HCEC 1CT (cell line): ENCODE results near the gene SLC2A9.
"Not testable (repeated sequence)": the region's sequence is repeated elsewhere in the genome, so short reads cannot be mapped to it uniquely, and the experiment has no call there.

ENCODE experiments used
- DNase-seq: peaks from one replicate; pipeline ENCODE4 v3.0.0-alpha.2; 2017

Gene SLC2A9

DNA sequence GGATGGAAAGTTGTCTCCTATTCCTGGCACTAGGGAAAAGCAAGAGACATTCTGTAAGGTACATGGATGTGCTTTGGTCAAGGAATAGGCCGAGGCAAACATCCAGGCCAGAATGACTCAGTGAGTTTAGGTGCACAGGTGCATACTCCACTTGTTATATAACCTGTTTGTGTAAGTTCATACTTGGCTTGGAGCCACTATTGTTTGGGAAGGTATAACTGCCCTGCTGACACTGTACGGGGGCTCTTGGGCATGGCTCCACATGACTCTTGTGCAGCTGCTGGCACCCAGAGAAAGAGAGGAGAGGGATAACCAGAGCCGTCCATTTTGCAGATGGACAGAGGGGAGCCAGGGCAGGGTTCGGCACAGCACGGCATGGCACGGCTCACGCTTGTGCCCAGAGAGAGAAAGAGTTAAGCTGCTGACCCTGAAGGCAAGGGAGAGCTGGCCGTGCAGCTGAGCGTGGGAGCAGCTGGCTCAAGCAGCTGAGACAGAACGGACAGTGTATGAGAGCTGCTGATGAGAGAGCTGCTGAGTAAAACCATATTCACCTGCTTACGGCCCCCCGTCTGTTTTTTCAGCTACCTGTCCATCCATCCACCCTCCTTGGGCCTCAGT lies 98.0 kb downstream of the SLC2A9 start:
- DNase-seq, result no peak

DNA sequence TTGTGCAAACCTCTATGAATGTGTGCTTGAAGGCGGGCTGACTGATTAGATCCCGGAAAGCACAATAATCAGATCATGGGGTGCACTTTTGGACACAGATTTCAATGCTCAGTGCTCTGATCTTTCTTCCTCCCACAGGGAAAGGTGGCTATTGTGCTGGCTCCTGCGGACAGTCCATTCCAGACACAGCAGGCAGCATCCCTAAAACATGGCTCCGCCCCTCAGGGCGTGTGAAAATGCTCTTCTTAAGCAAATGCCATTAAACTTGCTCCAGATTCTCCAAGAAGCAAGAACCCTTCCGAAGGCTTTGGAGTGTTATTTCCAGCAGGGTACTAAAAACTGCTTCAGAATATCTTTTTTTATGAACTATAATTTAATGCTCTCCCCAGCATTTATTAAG lies 100.0 kb downstream of the SLC2A9 start:
- no peak for DNase-seq

DNA sequence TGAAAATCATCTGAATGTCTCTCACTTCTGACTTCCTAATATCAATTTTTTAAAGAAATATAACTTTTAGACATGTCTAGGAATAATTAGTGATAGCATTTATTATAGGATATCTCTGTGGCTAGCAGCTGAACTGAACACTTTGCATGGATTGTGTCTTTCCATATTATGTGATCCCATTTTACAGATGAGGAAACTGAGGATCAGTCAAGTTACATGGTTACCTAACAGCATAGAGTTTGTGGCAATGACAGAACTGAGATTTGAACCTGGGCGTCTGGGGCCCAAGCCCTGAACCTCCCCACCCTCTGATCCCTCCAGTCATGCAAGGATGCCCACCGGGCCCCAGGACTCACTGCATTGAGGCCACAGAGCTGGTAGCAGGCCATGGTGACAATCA lies 101.3 kb downstream of the SLC2A9 start:
- DNase-seq, result no peak

DNA sequence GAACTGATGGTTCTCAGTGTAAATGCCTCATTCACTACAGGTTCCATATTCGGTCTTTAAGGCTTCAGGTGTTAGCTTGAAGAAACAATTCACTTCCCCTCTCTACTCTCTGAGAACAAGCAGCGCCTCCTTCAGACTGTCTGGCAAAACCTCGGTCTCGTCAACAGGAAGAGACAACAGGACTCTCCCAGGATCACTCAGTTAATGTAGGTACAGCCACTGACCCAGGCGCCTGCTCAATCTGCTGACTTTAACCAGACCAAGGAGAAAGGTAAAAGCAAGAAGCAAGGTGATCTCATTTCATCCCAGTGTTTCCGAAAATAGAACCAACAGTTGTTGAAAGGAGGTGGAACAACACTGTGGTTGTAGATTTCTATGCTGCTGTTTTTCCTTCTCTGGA lies 102.2 kb downstream of the SLC2A9 start:
- no peak for DNase-seq

DNA sequence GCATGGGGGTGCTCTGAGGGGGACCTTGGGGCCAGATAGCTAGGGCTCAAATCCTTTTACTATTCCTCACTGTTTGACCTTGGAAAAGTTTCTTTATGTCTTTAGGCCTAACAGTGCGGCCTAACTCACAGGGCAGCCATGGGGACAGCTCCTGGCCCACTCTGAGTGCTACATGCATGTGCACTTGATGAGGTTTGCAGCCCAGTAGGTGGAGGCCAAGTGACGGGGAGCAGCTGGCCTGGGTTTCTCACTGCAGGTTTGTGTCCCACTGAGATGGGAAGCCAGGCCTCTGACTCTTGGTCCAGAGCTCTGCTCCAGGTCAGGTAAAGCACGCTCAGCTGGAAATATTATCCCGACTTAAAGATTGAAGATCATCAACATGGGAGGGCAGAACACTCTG lies 102.8 kb downstream of the SLC2A9 start:
- DNase-seq, result no peak

DNA sequence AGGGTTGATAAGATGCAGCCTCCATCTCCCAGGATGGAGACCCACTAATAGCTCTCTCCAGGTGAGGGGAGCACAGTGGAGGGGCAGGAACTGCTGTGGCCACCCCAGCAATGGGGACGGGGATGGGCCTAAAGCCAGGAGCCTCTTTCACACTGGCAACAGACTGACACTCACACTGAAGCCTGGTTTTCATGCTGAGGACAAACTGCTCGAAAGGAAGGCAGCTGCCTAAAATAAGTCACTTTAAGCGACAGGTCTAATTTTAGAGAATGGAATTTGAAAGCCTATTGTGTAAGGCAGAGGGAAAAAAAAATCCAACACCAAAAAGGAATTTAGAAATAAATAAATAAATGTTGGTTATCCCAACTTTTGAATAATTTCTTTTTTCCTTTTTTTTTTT lies 104.4 kb downstream of the SLC2A9 start:
- no peak for DNase-seq

DNA sequence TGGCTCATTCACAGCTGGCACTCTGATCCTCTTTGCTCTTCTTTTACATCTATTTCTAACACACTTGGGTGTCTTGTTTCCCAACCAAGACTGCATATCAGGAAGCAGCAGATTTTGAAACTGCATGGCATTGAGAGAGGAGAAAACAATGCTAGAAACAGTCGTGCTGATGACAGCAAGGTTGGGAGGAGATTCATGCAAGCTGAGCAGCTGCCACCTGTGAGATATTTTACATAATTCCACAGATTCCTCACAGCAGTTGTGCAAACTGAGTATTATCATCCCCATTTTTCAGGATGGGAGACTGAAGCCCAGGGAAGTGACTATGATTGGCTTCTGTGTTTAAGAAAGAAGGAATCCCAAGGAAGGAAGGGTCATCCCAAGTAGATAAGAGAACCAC lies 105.0 kb downstream of the SLC2A9 start:
- DNase-seq, result no peak

DNA sequence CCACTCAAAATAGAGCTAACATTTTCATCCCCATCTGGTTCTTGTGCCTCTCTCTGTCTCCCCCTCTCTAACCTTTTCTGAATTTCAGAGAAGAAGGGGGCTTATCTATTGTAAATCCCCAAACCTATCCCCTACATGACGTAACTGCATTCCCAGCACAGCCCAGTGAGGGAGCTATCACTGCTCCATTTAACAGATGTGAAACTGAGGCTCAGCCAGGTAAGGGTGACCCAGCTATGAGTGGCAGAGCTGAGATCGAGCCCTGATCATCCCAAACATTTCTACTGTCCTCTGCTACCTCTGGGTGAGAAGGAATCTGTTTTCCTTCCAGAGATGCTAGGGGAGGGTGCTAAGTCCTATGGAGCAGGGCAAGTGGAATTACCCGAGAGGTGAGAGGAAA lies 107.5 kb downstream of the SLC2A9 start:
- no peak for DNase-seq

DNA sequence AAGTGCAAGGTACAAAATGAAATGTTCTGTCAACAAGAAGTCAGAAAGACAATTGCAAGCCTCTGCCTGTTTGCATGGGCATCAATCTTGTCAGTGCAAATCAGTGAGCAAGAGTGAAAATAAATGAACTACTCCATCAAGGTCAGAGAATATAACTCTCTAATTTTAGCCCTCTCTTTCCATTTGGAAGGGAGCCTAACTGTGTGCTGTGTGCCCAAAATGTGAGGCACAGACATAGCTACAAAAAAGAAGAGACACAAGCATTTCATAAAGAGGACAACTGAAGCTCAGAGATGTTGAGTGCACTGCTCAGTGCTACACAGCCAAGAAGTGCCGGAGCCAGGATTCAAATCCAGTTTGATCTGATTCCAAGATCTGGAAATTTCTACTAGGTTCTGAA lies 114.3 kb downstream of the SLC2A9 start:
- DNase-seq, result no peak

DNA sequence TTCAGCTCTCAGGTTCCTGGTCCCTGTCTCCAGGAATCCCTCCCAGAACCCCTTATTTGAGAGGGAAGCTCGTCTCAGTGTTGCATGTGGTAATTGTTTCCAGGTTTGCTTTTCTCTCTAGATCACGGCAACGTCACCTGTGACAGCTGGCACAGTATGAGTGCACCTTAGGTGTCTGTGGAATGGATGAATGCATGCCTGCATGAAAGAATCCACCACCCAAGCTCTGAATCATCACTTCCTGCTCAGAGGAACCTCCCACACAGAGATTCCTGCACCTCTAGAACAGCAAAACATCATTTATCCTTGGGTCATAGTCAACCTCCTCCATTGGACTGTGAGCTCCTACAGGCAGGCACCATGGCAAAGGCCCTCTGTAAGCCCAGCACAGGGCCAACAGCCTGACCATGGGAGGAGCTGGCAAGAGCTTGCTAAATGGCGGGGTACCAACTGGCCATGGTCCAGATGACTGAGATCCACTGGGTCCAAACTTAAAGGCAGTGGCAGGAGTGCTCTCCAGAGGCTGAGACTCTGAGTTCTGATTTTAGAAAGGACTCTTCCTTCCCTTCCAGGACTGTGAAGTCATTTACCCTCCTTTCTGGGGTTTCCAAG lies 116.2 kb downstream of the SLC2A9 start:
- DNase-seq, result no peak

DNA sequence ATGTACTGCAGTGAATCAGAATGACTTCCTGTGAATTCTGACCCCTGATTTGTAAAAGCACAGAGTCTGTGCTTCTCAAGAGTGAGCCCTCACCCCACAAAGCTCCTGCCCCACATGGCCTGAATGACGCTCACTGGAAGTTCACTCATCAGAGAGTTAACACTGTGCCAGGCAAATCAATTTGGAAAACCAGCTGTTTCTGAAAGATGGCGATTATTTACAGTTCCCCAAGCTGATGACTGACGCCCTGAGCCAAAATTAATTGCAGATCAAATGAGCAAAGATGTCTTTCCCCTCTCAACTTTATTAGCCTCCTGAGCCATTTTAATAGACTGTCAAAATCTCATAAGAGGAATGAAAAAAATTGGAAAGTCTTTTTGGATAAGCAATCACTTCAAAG lies 118.0 kb downstream of the SLC2A9 start:
- DNase-seq, result no peak

DNA sequence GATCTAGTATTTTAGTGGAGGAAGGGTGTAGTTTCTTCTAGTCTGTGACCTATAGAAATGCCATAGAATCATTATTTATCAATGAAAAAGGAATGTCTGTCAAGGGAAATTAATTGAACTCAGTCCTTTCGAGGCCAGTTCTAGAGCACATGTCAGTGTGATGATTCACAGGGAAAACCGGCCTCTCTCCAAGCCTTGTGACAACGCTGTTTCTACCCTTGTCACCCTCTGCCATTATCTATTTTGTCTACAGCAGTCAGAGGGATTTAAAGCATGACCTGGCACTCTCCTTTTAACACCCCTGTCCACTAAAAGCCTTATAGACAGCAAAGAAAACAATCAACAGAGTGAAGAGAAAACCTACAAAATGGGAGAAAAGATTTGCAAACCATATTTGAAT lies 120.0 kb downstream of the SLC2A9 start:
- DNase-seq, result no peak

DNA sequence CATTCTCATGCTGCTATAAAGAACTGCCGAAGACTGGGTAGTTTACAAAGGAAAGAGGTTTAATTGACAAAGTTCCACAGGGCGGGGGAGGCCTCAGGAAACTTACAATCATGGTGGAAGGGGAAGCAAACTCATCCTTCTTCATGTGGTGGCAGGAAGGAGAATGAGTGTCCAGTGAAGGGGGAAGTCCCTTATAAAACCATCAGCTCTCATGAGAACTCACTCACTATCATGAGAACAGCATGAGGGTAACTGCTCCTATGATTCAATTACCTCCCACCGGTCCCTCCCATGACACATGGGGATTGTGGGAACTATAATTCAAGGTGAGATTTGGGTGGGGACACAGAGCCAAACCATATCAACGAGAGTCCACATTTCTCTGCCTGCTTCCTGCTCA lies 120.7 kb downstream of the SLC2A9 start:
- DNase-seq, result not testable (repeated sequence)

DNA sequence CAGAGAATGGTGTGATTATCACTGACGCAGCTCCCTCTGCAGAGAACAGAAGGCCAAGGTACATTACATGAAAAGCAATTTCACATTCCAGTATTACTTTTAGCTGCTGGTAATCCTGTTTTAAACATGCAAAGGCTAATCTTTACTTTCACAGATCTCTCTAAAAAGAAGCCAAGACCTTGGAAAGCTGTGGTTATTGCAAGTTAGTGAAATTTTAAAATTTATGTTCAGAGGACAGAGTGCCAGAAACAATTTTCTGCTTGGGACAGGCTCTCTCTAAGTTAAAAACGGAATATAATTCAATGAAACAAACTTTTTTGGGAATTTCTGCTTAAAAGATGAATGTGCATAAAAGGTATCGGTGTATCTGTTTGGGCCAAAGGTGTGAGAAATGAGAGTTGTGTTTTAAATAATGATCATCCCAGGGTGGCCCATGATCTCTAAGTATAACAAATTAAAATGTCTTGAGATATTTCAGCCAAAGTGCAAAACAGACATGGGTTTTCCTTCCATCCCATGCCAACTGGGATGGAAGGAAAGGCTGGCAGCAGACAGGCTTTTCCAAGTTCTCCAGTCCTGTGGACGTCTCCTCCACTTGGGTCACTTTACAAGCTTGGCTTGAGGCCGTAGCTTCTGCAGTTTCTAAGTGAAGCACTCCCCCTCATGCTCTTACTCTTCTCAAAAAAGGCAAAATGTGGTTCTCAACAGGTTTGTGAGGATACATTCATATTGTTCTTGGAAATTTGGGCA lies 121.8 kb downstream of the SLC2A9 start:
- DNase-seq, result no peak

DNA sequence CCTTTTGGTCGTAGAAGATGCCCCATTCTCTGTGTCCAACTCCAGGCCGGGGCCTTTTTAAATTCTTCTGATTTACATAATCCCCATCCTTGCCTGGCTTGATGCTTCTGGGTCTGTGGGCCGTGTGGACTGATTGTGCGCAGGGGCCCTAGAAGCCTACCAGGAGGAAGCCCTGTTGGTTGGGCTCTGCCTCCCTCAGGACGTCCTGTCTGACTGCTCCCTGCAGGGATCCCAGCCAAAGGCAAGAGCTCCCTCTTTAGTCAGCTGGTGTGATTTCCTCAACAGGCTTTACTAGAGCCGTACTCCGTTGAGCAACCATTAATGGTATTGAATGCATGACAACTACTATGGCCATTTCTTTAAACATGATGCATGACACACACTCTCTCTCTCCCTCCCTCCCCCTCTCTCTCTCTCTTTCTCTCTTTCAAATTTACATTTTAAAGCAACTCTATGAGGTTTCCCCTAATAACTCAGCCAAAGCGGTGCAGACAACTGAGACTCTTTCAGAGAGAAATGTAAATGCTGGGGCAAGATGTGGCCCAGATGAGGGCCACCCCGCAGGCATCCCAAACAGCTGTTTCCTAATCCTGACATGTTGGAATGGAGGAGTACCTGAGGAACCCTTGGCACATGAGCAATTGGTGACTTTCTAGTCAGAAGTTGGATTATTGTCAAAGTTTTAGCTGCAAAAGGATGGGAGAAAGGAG lies 122.5 kb downstream of the SLC2A9 start:
- DNase-seq, result no peak

DNA sequence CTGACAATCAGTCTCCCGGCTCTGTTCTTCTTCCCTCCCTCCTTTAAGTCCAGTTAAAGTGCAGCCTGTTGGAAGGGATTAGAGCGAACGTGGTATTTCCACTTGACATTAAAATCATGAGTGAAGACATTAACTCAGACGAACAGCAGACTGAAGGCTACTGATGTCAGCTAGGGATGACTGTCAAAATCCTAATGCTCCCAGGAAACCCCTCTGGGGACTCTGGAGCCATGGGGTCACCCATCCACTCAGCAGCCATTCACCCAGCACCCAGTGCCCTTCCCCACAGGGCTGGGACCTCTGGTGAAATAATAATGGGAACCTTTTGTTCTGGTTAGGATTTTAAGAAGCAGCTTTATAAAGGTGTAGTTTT lies 126.0 kb downstream of the SLC2A9 start:
- DNase-seq, result no peak

DNA sequence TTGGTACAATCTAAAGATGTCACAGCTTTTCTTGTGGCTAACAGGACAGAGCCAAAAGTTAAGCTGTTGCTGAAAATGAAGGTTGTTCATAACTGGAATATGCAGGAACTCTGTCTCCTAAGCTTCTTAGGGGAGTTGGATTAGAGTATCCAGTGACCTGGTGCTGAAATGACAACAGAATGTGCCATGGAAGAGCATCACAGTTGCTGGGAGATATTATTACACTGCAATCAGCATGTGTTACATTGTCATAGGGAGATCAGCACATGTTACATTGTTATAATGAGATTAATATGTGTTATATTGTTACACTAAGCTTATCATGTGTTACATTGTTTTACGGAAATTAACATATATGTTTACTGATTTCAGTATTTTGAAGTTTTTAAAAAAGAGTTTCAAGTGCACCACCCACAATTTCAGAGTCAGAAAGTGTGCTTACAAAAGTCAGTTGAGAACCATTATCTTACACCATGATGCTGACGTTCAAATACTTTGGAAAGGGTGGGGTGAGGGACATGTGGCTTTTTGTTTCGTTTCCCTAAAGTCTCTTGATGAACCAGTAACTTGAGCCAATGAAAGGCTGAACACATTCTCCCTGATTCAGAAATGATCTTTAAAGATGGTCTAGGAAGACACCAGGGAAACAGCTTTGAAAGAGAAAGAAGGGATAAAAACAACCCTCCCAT lies 126.5 kb downstream of the SLC2A9 start:
- no peak for DNase-seq

DNA sequence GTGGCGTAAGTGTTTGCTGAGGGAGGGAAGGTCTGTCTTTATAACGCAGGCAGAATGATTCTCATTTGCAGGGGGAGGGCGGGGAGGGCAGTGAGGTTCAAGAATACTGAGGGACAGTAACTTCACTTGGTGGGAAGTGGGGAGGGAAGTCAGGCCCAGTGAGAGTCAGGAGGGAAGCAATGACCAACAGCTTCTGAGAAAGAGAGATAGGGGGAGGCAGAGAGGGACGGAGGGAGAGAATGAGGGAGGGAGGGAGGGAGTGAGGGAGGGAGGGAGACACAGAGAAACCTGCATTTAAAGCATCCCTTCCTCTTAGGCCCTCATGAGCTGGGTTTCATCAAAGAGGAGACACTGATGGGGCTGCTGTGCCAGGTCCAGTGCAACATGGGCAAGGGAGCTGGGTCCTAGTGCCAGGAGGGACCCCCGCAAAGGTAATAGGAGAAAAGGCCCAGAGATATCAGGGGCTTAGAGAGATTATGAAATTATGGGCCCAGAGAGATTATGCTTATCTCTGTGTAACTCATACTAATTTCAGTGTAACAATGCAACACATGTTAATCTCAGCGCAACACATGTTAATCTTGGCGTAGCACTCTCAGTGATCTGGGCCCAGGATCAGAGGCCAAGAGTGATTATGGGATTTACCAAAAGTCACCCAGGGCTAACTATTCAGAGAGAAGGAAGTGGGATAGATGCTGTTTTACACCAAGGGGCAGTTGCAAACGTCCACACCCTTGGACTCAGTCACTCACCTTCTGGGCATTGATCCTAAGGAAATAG lies 127.8 kb downstream of the SLC2A9 start:
- DNase-seq, result no peak

DNA sequence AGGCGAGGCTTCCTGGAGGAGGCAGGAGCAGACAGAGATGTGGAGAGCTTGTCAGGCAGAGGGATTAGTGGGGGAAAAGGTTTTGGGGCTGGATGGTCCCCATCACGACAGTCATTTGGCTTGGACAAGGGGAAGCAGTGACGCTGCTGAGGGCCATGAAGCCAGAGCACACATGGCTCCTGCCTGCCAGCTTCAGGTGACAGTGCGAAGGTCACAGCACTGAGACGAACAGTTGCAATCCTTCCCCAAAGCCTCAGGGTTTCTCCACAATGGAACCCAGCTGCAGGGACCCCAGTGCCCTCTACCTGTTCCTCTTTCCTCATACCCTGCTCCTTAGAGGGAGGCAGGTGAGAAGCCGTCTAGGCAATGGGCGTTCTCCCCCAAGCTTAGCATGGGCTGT lies 129.6 kb downstream of the SLC2A9 start:
- no peak for DNase-seq

DNA sequence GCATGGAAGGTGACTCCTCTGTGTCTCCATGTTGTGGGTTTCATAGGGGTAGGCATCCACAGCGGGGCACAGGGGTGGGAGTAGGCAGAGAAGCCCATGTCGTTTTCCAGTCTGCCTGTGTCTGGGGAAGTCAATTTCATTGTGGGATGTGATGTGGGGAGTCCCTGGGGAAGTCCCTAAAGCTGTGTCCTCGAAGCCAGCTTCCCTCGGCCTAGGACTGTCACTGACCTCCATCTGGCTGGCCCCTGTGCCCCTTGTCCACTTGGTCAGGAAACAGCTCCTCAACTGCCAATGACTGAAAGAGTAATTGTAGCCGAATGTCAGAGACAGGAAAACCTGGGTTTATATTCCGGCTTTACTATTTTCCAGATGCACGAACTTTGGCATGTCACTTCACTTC lies 130.2 kb downstream of the SLC2A9 start:
- no peak for DNase-seq

DNA sequence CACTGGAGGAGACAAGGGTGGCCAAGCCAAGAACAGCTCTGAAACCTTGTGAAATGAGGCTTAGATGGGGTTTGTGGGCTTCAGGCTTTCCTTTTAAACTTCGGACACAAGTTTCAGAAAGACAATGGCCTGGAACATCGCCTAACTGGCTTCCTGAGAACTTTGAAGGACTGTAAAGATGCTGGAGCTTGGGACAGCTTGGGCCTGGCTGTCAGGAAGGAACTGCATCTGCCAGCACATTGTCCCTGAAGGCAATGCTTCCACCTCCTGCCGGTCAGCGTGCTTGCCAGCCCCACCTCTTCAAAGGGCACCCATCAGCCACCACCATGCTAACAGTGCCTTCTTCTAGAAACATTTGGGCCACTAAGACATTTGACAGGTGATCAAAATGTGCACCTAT lies 132.0 kb downstream of the SLC2A9 start:
- DNase-seq, result no peak

DNA sequence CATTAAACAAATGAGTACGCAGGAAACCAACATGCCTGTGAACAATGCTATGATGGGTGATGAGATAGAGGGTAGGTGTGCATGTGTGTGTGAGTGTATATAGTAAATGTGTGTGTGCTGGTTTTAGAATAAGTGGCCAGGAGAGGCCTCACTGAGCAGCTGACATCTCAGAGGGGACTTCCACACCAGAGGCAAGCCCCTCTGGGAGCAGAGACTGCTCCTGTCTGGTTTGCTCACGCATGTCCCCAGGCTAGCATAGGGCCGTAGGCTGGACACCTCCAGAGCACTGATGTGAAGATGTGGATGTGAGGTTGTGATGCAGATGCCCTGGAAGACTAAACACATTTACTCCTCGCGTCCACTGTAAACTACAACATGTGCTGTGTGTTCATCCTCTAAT lies 135.3 kb downstream of the SLC2A9 start:
- DNase-seq, result no peak
